ENCODE data around the gene LRRC53.
A peak's percentile ranks its signal among the peaks of the same experiment; 100 is the strongest.

Gene LRRC53

GRCh38 chr1:74512170-74512915 is at the start of gene LRRC53:
LRRC53 (minus strand) TSS chr1:74512611; CDS start chr1:74483349, 29,262 bp downstream.
- DNase-seq = no peak

GRCh38 chr1:74549932-74550331 is 37.5 kb upstream of the LRRC53 start:
- DNase-seq = no peak

- DNase-seq = no peak
These were observed 36.7 kb upstream of the LRRC53 start for GRCh38 chr1:74548961-74549750.

- DNase-seq = no peak
These were observed 33.4 kb upstream of the LRRC53 start for GRCh38 chr1:74545821-74546220.

GRCh38 chr1:74534241-74534640 is 21.8 kb upstream of the LRRC53 start:
- DNase-seq = no peak

GRCh38 chr1:74531796-74532195 is 19.4 kb upstream of the LRRC53 start:
- no peak for DNase-seq

- DNase-seq = no peak
These were observed 18.5 kb upstream of the LRRC53 start for GRCh38 chr1:74530892-74531291.

- DNase-seq = no peak
These were observed 15.7 kb upstream of the LRRC53 start for GRCh38 chr1:74528123-74528522.

GRCh38 chr1:74526708-74527107 is 14.3 kb upstream of the LRRC53 start:
- no peak for DNase-seq

- DNase-seq = no peak
These were observed 11.6 kb upstream of the LRRC53 start for GRCh38 chr1:74523873-74524480.

GRCh38 chr1:74522148-74522547 is 9.7 kb upstream of the LRRC53 start:
- DNase-seq = no peak

- DNase-seq = no peak
These were observed 5.2 kb upstream of the LRRC53 start for GRCh38 chr1:74517599-74518051.

- no peak for DNase-seq
These were observed 1.2 kb upstream of the LRRC53 start for GRCh38 chr1:74513411-74514300.

- DNase-seq = no peak
These were observed 4.0 kb downstream of the LRRC53 start for GRCh38 chr1:74508449-74508848.

- no peak for DNase-seq
These were observed 6.3 kb downstream of the LRRC53 start for GRCh38 chr1:74505928-74506710.

GRCh38 chr1:74504933-74505512 is 7.4 kb downstream of the LRRC53 start:
- DNase-seq = no peak

GRCh38 chr1:74504125-74504932 is 8.1 kb downstream of the LRRC53 start:
- peak; percentile 20 for DNase-seq

- DNase-seq = no peak
These were observed 9.6 kb downstream of the LRRC53 start for GRCh38 chr1:74502858-74503257.

- no peak for DNase-seq
These were observed 10.0 kb downstream of the LRRC53 start for GRCh38 chr1:74502432-74502831.

GRCh38 chr1:74498901-74499300 is 13.5 kb downstream of the LRRC53 start:
- DNase-seq = no peak

GRCh38 chr1:74496669-74497068 is 15.7 kb downstream of the LRRC53 start:
- no peak for DNase-seq
